G401 (cell line): Measurements from ENCODE around the gene CHP2. TPM values are rescaled to one million over a fixed set of nuclear protein-coding genes. Genes with fewer than 3 reads are reported as not detected.
"Not testable (repeated sequence)": the region's sequence is repeated elsewhere in the genome, so short reads cannot be mapped to it uniquely, and the experiment has no call there.

ENCODE experiments used
- DNase-seq: peaks from one replicate; pipeline ENCODE4 v3.0.0-alpha.2; 2015; ENCODE audit warnings: low spot score
- in situ Hi-C: cut with HindIII; loops from 2 replicates; pipeline ENCODE4 v1.10.0; 2016; ENCODE audit warnings: low sequenced_read_pairs, mixed read lengths
- total RNA-seq: library from RNA; depleted of rRNA; stranded (reverse); fragments of >200 nt; shearing (Covaris generic); gene quantifications from 2 replicates; pipeline ENCODE4 v1.2.3, GENCODE V29; 2014; rRNA removed

Gene CHP2
- not detected in 2 replicates for total RNA-seq

GRCh38 chr16:23754594-23755483 is at the start of gene CHP2:
Gene CHP2 (plus strand): TSS chr16:23755026. CDS start chr16:23755050, 24 bp downstream.
- in situ Hi-C loops: no loop called here
- DNase-seq: no peak

- in situ Hi-C loops: no loop called here
- no peak for DNase-seq
Observed at GRCh38 chr16:23705517-23705902, 49.3 kb upstream of the CHP2 start.

- in situ Hi-C loops: no loop called here
- no peak for DNase-seq
Observed at GRCh38 chr16:23706439-23706838, 48.4 kb upstream of the CHP2 start.

- no peak for DNase-seq
- in situ Hi-C loops: no loop called here
Observed at GRCh38 chr16:23709536-23709935, 45.3 kb upstream of the CHP2 start.

GRCh38 chr16:23710008-23710407 is 44.8 kb upstream of the CHP2 start:
- in situ Hi-C loops: no loop called here
- no peak for DNase-seq

GRCh38 chr16:23710504-23710903 is 44.3 kb upstream of the CHP2 start:
- in situ Hi-C loops: no loop called here
- DNase-seq: no peak

- DNase-seq: no peak
- in situ Hi-C loops: no loop called here
Observed at GRCh38 chr16:23711785-23712184, 43.0 kb upstream of the CHP2 start.

GRCh38 chr16:23712976-23713375 is 41.9 kb upstream of the CHP2 start, which contains the start of gene ERN2:
Gene ERN2 (minus strand): TSS chr16:23713222. CDS start chr16:23713187, 35 bp downstream.
- in situ Hi-C loops: no loop called here
- no peak for DNase-seq

- in situ Hi-C loops: no loop called here
- no peak for DNase-seq
Observed at GRCh38 chr16:23716484-23716883, 38.3 kb upstream of the CHP2 start.

GRCh38 chr16:23722613-23723240 is 32.1 kb upstream of the CHP2 start:
- DNase-seq, in situ Hi-C loops: not testable (repeated sequence)

GRCh38 chr16:23724096-23724784 is 30.6 kb upstream of the CHP2 start:
- no peak for DNase-seq
- in situ Hi-C loops: no loop called here

GRCh38 chr16:23724785-23725131 is 30.1 kb upstream of the CHP2 start:
- in situ Hi-C loops: no loop called here
- no peak for DNase-seq

GRCh38 chr16:23726710-23727109 is 28.1 kb upstream of the CHP2 start:
- no peak for DNase-seq
- in situ Hi-C loops: no loop called here

GRCh38 chr16:23728112-23728477 is 26.7 kb upstream of the CHP2 start:
- in situ Hi-C loops: no loop called here
- DNase-seq: no peak

- in situ Hi-C loops: no loop called here
- DNase-seq: no peak
Observed at GRCh38 chr16:23729503-23730424, 25.1 kb upstream of the CHP2 start.

- in situ Hi-C loops: no loop called here
- DNase-seq: no peak
Observed at GRCh38 chr16:23734176-23734893, 20.5 kb upstream of the CHP2 start.

- DNase-seq, in situ Hi-C loops: not testable (repeated sequence)
Observed at GRCh38 chr16:23737423-23738028, 17.3 kb upstream of the CHP2 start.

- in situ Hi-C loops: no loop called here
- no peak for DNase-seq
Observed at GRCh38 chr16:23739516-23739915, 15.3 kb upstream of the CHP2 start.
